Mononuclear cell (primary cell): ENCODE measurements around the gene VPS13C. TPM values are rescaled to one million over a fixed set of nuclear protein-coding genes. Genes with fewer than 3 reads are reported as not detected.
"Not testable (repeated sequence)": the region's sequence is repeated elsewhere in the genome, so short reads cannot be mapped to it uniquely, and the experiment has no call there.

ENCODE experiments used
- H3K27me3 ChIP-seq: 2 replicates; pipeline ENCODE4 v1.6.0; 2011; ENCODE audit warnings: low read length, control low read depth; ENCODE audit not compliant: insufficient read depth
- H3K4me1 ChIP-seq: 2 replicates; pipeline ENCODE4 v1.5.1; 2011; ENCODE audit warnings: mild to moderate bottlenecking, low read length, control low read depth; ENCODE audit not compliant: insufficient read depth
- H3K4me3 ChIP-seq: 2 replicates; pipeline ENCODE4 v1.5.1; 2011; ENCODE audit warnings: mild to moderate bottlenecking, low read length, moderate library complexity
- H3K9me3 ChIP-seq: 2 replicates; pipeline ENCODE4 v1.5.1; 2011; ENCODE audit warnings: low read depth, mild to moderate bottlenecking, control low read depth, low read length
- total RNA-seq: library from RNA; depleted of rRNA; stranded (reverse); fragments of >200 nt; gene quantifications from one replicate; pipeline ENCODE4 v1.2.3, GENCODE V29; 2012

Gene VPS13C
- total RNA-seq, 1 donor, result 162 TPM

- Histone ChIP-seq H3K27me3 (peaks cover 47% of the 10 kb centered on the region), H3K4me3 (no peak overlapping the region), H3K9me3 (no peaks in the 10 kb centered on the region), H3K4me1 (peaks cover 38% of the 10 kb centered on the region)
Observed at GRCh38 chr15:62063825-62064635, 3.8 kb upstream of the VPS13C start.

GRCh38 chr15:62060896-62061280 is 641 bp upstream of the VPS13C start:
- no peaks in the 10 kb centered on the region for H3K9me3 ChIP-seq
- H3K4me1 ChIP-seq, result peaks cover 31% of the 10 kb centered on the region
- H3K27me3 ChIP-seq, result peaks cover 25% of the 10 kb centered on the region
- H3K4me3 ChIP-seq, result peak overlapping the region; percentile 94

GRCh38 chr15:62059816-62060112 is 483 bp downstream of the VPS13C start:
- Histone ChIP-seq H3K4me1 (peaks cover 37% of the 10 kb centered on the region), H3K27me3 (peaks cover 14% of the 10 kb centered on the region), H3K4me3 (peak overlapping the region; percentile 94), H3K9me3 (no peaks in the 10 kb centered on the region)

GRCh38 chr15:62059108-62059815 is 985 bp downstream of the VPS13C start:
- H3K27me3 ChIP-seq, result peaks cover 9% of the 10 kb centered on the region
- no peaks in the 10 kb centered on the region for H3K9me3 ChIP-seq
- peaks cover 38% of the 10 kb centered on the region for H3K4me1 ChIP-seq
- peak overlapping the region; percentile 94 for H3K4me3 ChIP-seq

GRCh38 chr15:62058327-62059028 is 1.8 kb downstream of the VPS13C start:
- Histone ChIP-seq H3K9me3 (no peaks in the 10 kb centered on the region), H3K4me3 (no peak overlapping the region), H3K27me3 (peaks cover 3% of the 10 kb centered on the region), H3K4me1 (peaks cover 42% of the 10 kb centered on the region)

GRCh38 chr15:62057341-62057980 is 2.8 kb downstream of the VPS13C start:
- H3K9me3 ChIP-seq, result no peaks in the 10 kb centered on the region
- H3K4me1 ChIP-seq, result peaks cover 50% of the 10 kb centered on the region
- no peaks in the 10 kb centered on the region for H3K27me3 ChIP-seq
- no peak overlapping the region for H3K4me3 ChIP-seq

GRCh38 chr15:62054979-62055378 is 5.3 kb downstream of the VPS13C start:
- H3K9me3 ChIP-seq, result no peaks in the 10 kb centered on the region
- no peaks in the 10 kb centered on the region for H3K27me3 ChIP-seq
- H3K4me3 ChIP-seq, result no peak overlapping the region
- H3K4me1 ChIP-seq, result peaks cover 56% of the 10 kb centered on the region

- Histone ChIP-seq H3K4me3 (no peak overlapping the region), H3K9me3 (no peaks in the 10 kb centered on the region), H3K4me1 (peaks cover 47% of the 10 kb centered on the region)
Observed at GRCh38 chr15:62053439-62054085, 6.7 kb downstream of the VPS13C start.

GRCh38 chr15:62052713-62053112 is 7.5 kb downstream of the VPS13C start:
- Histone ChIP-seq H3K9me3 (no peaks in the 10 kb centered on the region), H3K4me3 (no peak overlapping the region), H3K27me3 (no peaks in the 10 kb centered on the region), H3K4me1 (peaks cover 39% of the 10 kb centered on the region)

More at GRCh38 chr15:62053439-62054085, 6.7 kb downstream of the VPS13C start:
- no peaks in the 10 kb centered on the region for H3K27me3 ChIP-seq

GRCh38 chr15:62051166-62051565 is 9.1 kb downstream of the VPS13C start:
- Histone ChIP-seq H3K9me3 (no peaks in the 10 kb centered on the region), H3K4me3 (no peak overlapping the region), H3K4me1 (peaks cover 45% of the 10 kb centered on the region), H3K27me3 (no peaks in the 10 kb centered on the region)

GRCh38 chr15:62050115-62050514 is 10.1 kb downstream of the VPS13C start:
- Histone ChIP-seq H3K9me3 (no peaks in the 10 kb centered on the region), H3K4me1 (peaks cover 44% of the 10 kb centered on the region), H3K4me3 (no peak overlapping the region), H3K27me3 (no peaks in the 10 kb centered on the region)

- H3K27me3 ChIP-seq, H3K9me3 ChIP-seq, H3K4me3 ChIP-seq: not testable (repeated sequence)
- H3K4me1 ChIP-seq, result peaks cover 34% of the 10 kb centered on the region
Observed at GRCh38 chr15:62048254-62048653, 12.0 kb downstream of the VPS13C start.

GRCh38 chr15:62047282-62047827 is 12.9 kb downstream of the VPS13C start:
- no peaks in the 10 kb centered on the region for H3K27me3 ChIP-seq
- H3K4me1 ChIP-seq, result peaks cover 27% of the 10 kb centered on the region
- no peak overlapping the region for H3K4me3 ChIP-seq
- no peaks in the 10 kb centered on the region for H3K9me3 ChIP-seq

- H3K27me3 ChIP-seq, result no peaks in the 10 kb centered on the region
- no peak overlapping the region for H3K4me3 ChIP-seq
- H3K9me3 ChIP-seq, result no peaks in the 10 kb centered on the region
- peaks cover 19% of the 10 kb centered on the region for H3K4me1 ChIP-seq
Observed at GRCh38 chr15:62046078-62046743, 14.0 kb downstream of the VPS13C start.
